IMR-90 (cell line): ENCODE results near the gene VPS11. TPM values are rescaled to one million over a fixed set of nuclear protein-coding genes. Genes with fewer than 3 reads are reported as not detected.

Experiments
- ATAC-seq: fragments of 200-7000 bp; cut with Tn5 transposase; 2 replicates; pipeline ENCODE4 v1.9.1; 2020; ENCODE audit warnings: low read depth, mild to moderate bottlenecking, moderate library complexity
- BruUV-seq: library from RNA; stranded (reverse); fragments of 400-500 nt; replicated peaks from 2 replicates; lab custom pipeline; 2021; lab: Mats Ljungman, UMichigan
- CTCF ChIA-PET: fragments of 300-600 bp; formaldehyde crosslinking; extraction: SDS; loops from one replicate; lab custom pipeline; 2021; ENCODE audit warnings: antibody characterized with exemption; lab: Yijun Ruan, JAX
- POLR2A ChIA-PET: fragments of 300-600 bp; sonication (Branson Sonifier 250); formaldehyde crosslinking; loops from one replicate; lab custom pipeline; 2022; ENCODE audit warnings: antibody characterized with exemption; ENCODE audit not compliant: unreplicated experiment; lab: Charles Lee
- DNase-seq: peaks from one replicate; pipeline ENCODE4 v3.0.0; 2013
- H2AFZ ChIP-seq: replicated peaks from 2 replicates; pipeline ENCODE3; 2013; ENCODE audit warnings: low read length, mild to moderate bottlenecking; ENCODE audit not compliant: poor library complexity
- H2AK5ac ChIP-seq: 2 replicates; pipeline ENCODE4 v1.6.1; 2013; ENCODE audit warnings: low read depth, low read length, inconsistent platforms
- H2AK9ac ChIP-seq: replicated peaks from 2 replicates; pipeline ENCODE3; 2013; ENCODE audit warnings: mild to moderate bottlenecking, low read depth, low read length, moderate library complexity; ENCODE audit not compliant: poor library complexity
- H2BK120ac ChIP-seq: 2 replicates; pipeline ENCODE4 v1.6.1; 2013; ENCODE audit warnings: low read depth, low read length, inconsistent platforms
- H2BK15ac ChIP-seq: 3 replicates; pipeline ENCODE4 v1.6.1; 2013; ENCODE audit warnings: low read depth, low read length, inconsistent platforms
- H2BK20ac ChIP-seq: 2 replicates; pipeline ENCODE4 v1.6.1; 2013; ENCODE audit warnings: low read depth, mild to moderate bottlenecking, inconsistent platforms, low read length, moderate library complexity
- H2BK5ac ChIP-seq: 2 replicates; pipeline ENCODE4 v1.6.1; 2013; ENCODE audit warnings: mild to moderate bottlenecking, low read depth, low read length, inconsistent platforms; ENCODE audit not compliant: poor library complexity, severe bottlenecking
- H3K14ac ChIP-seq: replicated peaks from 2 replicates; pipeline ENCODE4 v1.6.1; 2013; ENCODE audit warnings: low read depth, low read length, inconsistent platforms
- H3K18ac ChIP-seq: 2 replicates; pipeline ENCODE4 v1.6.1; 2013; ENCODE audit warnings: low read depth, low read length, control low read depth
- H3K23ac ChIP-seq: 2 replicates; pipeline ENCODE4 v1.6.1; 2013; ENCODE audit warnings: low read depth, low read length, inconsistent platforms
- H3K27ac ChIP-seq: 2 replicates; pipeline ENCODE4 v1.5.1; 2013; ENCODE audit warnings: mild to moderate bottlenecking, control low read depth, low read length; ENCODE audit not compliant: insufficient read depth
- H3K27me3 ChIP-seq: 2 replicates; pipeline ENCODE4 v1.6.1; 2013; ENCODE audit warnings: low read length; ENCODE audit not compliant: control insufficient read depth, insufficient read depth
- H3K36me3 ChIP-seq: 2 replicates; pipeline ENCODE4 v1.6.1; 2013; ENCODE audit warnings: low read length, mixed read lengths; ENCODE audit not compliant: control insufficient read depth, insufficient read depth
- H3K4ac ChIP-seq: 2 replicates; pipeline ENCODE4 v1.6.1; 2013; ENCODE audit warnings: low read depth, low read length, inconsistent platforms
- H3K4me1 ChIP-seq: 2 replicates; pipeline ENCODE4 v1.6.1; 2013; ENCODE audit warnings: low read length, mixed read lengths; ENCODE audit not compliant: control insufficient read depth, insufficient read depth
- H3K4me2 ChIP-seq: 2 replicates; pipeline ENCODE4 v1.6.1; 2013; ENCODE audit warnings: low read depth, mild to moderate bottlenecking, control low read depth, low read length, moderate library complexity
- H3K4me3 ChIP-seq: 2 replicates; pipeline ENCODE4 v1.5.1; 2013; ENCODE audit warnings: low read depth, mild to moderate bottlenecking, control low read depth, low read length, moderate library complexity; ENCODE audit not compliant: insufficient read depth
- H3K56ac ChIP-seq: 2 replicates; pipeline ENCODE4 v1.6.1; 2013; ENCODE audit warnings: low read length, inconsistent platforms; ENCODE audit not compliant: insufficient read depth; ENCODE audit errors: extremely low read depth
- H3K79me1 ChIP-seq, 2 experiments: 2 replicates each; pipeline ENCODE4 v1.6.1; 2013; ENCODE audit warnings: low read length in 2 of 2, inconsistent platforms in 1 of 2, low read depth in 1 of 2
- H3K9ac ChIP-seq: 2 replicates; pipeline ENCODE4 v1.6.1; 2013; ENCODE audit warnings: low read depth, low read length, control low read depth
- H3K9me1 ChIP-seq: 2 replicates; pipeline ENCODE4 v1.6.1; 2013; ENCODE audit warnings: low read length, inconsistent platforms; ENCODE audit not compliant: insufficient read depth
- H3K9me3 ChIP-seq: 2 replicates; pipeline ENCODE4 v1.6.1; 2013; ENCODE audit warnings: low read length; ENCODE audit not compliant: control insufficient read depth, insufficient read depth
- H4K20me1 ChIP-seq: 2 replicates; pipeline ENCODE4 v1.6.1; 2013; ENCODE audit warnings: low read length, inconsistent platforms; ENCODE audit not compliant: insufficient read depth
- H4K5ac ChIP-seq: 2 replicates; pipeline ENCODE4 v1.6.1; 2013; ENCODE audit warnings: mild to moderate bottlenecking, low read depth, low read length, control low read depth
- H4K8ac ChIP-seq, 2 experiments: 2 replicates each; pipeline ENCODE4 v1.6.1; 2013; ENCODE audit warnings: low read depth in 2 of 2, low read length in 2 of 2, control low read depth in 1 of 2, inconsistent platforms in 1 of 2
- H4K91ac ChIP-seq: 2 replicates; pipeline ENCODE4 v1.6.1; 2013; ENCODE audit warnings: low read depth, low read length, inconsistent platforms; ENCODE audit not compliant: insufficient read depth
- CEBPB ChIP-seq: IDR thresholded peaks from 2 replicates; pipeline ENCODE4 v1.6.1; 2012; ENCODE audit warnings: low read depth, low read length, improper control_type of control experiment
- CHD1 ChIP-seq: IDR thresholded peaks from 2 replicates; pipeline ENCODE4 v1.6.1; 2012; ENCODE audit warnings: low read depth, low read length, improper control_type of control experiment
- CTCF ChIP-seq: conservative IDR thresholded peaks from 2 replicates; pipeline ENCODE4 v1.5.1; 2012; ENCODE audit warnings: mild to moderate bottlenecking, low read depth, low read length, improper control_type of control experiment
- ELK1 ChIP-seq: fragments of 150-350 bp; IDR thresholded peaks from 2 replicates; pipeline ENCODE4 v1.6.1; 2016; ENCODE audit warnings: low read depth, mild to moderate bottlenecking, low read length, moderate library complexity, borderline replicate concordance
- MAZ ChIP-seq: IDR thresholded peaks from 2 replicates; pipeline ENCODE4 v1.6.1; 2012; ENCODE audit warnings: low read depth, mild to moderate bottlenecking, low read length, improper control_type of control experiment, moderate library complexity, borderline replicate concordance
- NFE2L2 ChIP-seq: fragments of 150-350 bp; IDR thresholded peaks from 2 replicates; pipeline ENCODE4 v1.6.1; 2016; ENCODE audit warnings: low read depth, mild to moderate bottlenecking, low read length
- RAD21 ChIP-seq: IDR thresholded peaks from 2 replicates; pipeline ENCODE4 v1.6.1; 2012; ENCODE audit warnings: low read length, improper control_type of control experiment
- RFX5 ChIP-seq: IDR thresholded peaks from 2 replicates; pipeline ENCODE4 v1.8.0; 2012; ENCODE audit warnings: low read depth, mild to moderate bottlenecking, low read length, moderate library complexity
- WGBS, 2 experiments: methylation state at CpG; one replicate each; pipeline versions ENCODE4 v1.1.5 to v1.1.7; 2013; ENCODE audit warnings: missing lambda C conversion rate in 2 of 2; ENCODE audit not compliant: insufficient read length in 1 of 2; ENCODE audit errors: extremely low coverage in 2 of 2; 5-methylcytosine and 5-hydroxymethylcytosine counted together
- dilution Hi-C: fragments of 300-500 bp; cut with HindIII; formaldehyde crosslinking; loops from one replicate; pipeline ENCODE4 v1.14.3; 2018; ENCODE audit warnings: low sequenced_read_pairs; ENCODE audit not compliant: unreplicated experiment
- in situ Hi-C: fragments of 300-500 bp; cut with MboI; formaldehyde crosslinking; loops from 3 replicates; pipeline ENCODE4 v1.14.3; 2019; ENCODE audit warnings: low sequenced_read_pairs, inconsistent platforms, mixed read lengths
- intact Hi-C: fragments of 100-400 bp; cut with micrococcal nuclease; formaldehyde crosslinking; loops from 2 replicates; pipeline ENCODE4 v1.10.0; 2022
- polyA plus RNA-seq, 3 experiments: library from polyadenylated mRNA; depleted of rRNA; stranded (reverse); fragments of >200 nt; gene quantifications; 2 replicates each; pipeline ENCODE4 v1.2.3, GENCODE V29; 2012; ENCODE audit warnings: low replicate concordance in 1 of 3
- total RNA-seq: library from RNA; depleted of rRNA; stranded (reverse); fragments of >200 nt; gene quantifications from 2 replicates; pipeline ENCODE4 v1.2.3, GENCODE V29; 2012

The VPS11 gene
- total and polyA plus RNA-seq, 2 of the 4 experiments (the other 2 are of a cell fraction), result 19.7 to 30.5 TPM

- dilution Hi-C loops, result no loop called here
Measured at GRCh38 chr11:119085437-119085847, 17.8 kb downstream of the VPS11 start.

More at GRCh38 chr11:119085437-119085847, 17.8 kb downstream of the VPS11 start:
- WGBS, 2 experiments, result 0% methylated on average over 5 of the region's 13 CpGs; no CpG with 5 or more reads in 1 of the 2 experiments
- in situ Hi-C loops, result no loop called here
- Histone ChIP-seq H2BK15ac (no peak overlapping the region; the same call in 2 of the 3 replicates), H3K4me3 (peak overlapping the region; percentile 74), H2AFZ (peak overlapping the region; percentile 92), H3K4me1 (peaks cover 5% of the 10 kb centered on the region), H3K79me1 (peaks cover 26 to 29% of the 10 kb centered on the region in 2 experiments; a peak in 3 of 4 replicates), H4K91ac (peak overlapping the region; percentile 56; the same call in 1 of the 2 replicates), H4K8ac (peak overlapping the region; percentile 37 to 90), H3K9me3 (no peaks in the 10 kb centered on the region), H2BK20ac (no peak overlapping the region), H2BK5ac (peak overlapping the region; percentile 66), H4K5ac (peak overlapping the region; percentile 58), H3K4ac (peak overlapping the region; percentile 94), H3K9ac (peak overlapping the region; percentile 82), H3K4me2 (peak overlapping the region; percentile 81), H3K27me3 (no peaks in the 10 kb centered on the region), H3K9me1 (peaks cover 9% of the 10 kb centered on the region; the same call in 1 of the 2 replicates), H2AK9ac (peak overlapping the region; percentile 92), H3K36me3 (peaks cover 18% of the 10 kb centered on the region), H2AK5ac (peak overlapping the region; percentile 82), H3K18ac (no peak overlapping the region), H3K56ac (peak overlapping the region; percentile 59), H4K20me1 (no peaks in the 10 kb centered on the region), H3K23ac (peak overlapping the region; percentile 91), H3K14ac (peak overlapping the region; percentile 94), H3K27ac (peak overlapping the region; percentile 80), H2BK120ac (peak overlapping the region; percentile 54; the same call in 1 of the 2 replicates)
- intact Hi-C loops, result loop anchor here (1.0 kb wide), 1 partner anchor 9 kb away; no protein-coding TSS in a partner anchor
- CTCF ChIA-PET, result interaction anchor here (0.7 kb wide), 2 partner anchors 17 to 120 kb away, joined by 3 to 6 read pairs; no protein-coding TSS in a partner anchor
- no peak for TF ChIP-seq NFE2L2
- TF ChIP-seq ELK1, result no peak
- no peak for TF ChIP-seq RFX5
- no peak for TF ChIP-seq MAZ
- no peak for TF ChIP-seq CHD1
- no peak for TF ChIP-seq CEBPB
- TF ChIP-seq CTCF, result no peak
- no peak for TF ChIP-seq RAD21
- peak; percentile 25 for ATAC-seq
- TSS peak; percentile 37 for BruUV-seq
- POLR2A ChIA-PET, result interaction anchor here (0.6 to 1.6 kb wide), 8 partner anchors 8 to 604 kb away, joined by 3 to 11 read pairs (median 5); partner anchors contain the start of gene VPS11
- no peak for DNase-seq
